Activated CD4-positive, alpha-beta T cell treated with anti-CD3 and anti-CD28 coated beads, Interleukin-2, amount 50 U/mL, for 16 hours (primary cell): ENCODE results near the gene LIN54.

Source experiments
- DNase-seq: peaks from one replicate; pipeline ENCODE4 v3.0.0-alpha.2; 2020

The LIN54 gene

GRCh38 chr4:82890528-82890900 lies 120.1 kb downstream of the LIN54 start:
- no peak for DNase-seq

GRCh38 chr4:82889287-82889686 lies 121.3 kb downstream of the LIN54 start:
- DNase-seq = no peak

- DNase-seq = no peak
Measured at GRCh38 chr4:82886147-82886942, 124.3 kb downstream of the LIN54 start.

GRCh38 chr4:82885410-82885809 lies 125.2 kb downstream of the LIN54 start:
- DNase-seq = no peak
